ENCODE data around the gene PHKG2. TPM values are rescaled to one million over a fixed set of nuclear protein-coding genes. Genes with fewer than 3 reads are reported as not detected.
A peak's percentile ranks its signal among the peaks of the same experiment; 100 is the strongest.

PHKG2 gene
- total and polyA plus RNA-seq, 10 donors, result 28.5 to 51.6 (median 34.5) TPM

DNA sequence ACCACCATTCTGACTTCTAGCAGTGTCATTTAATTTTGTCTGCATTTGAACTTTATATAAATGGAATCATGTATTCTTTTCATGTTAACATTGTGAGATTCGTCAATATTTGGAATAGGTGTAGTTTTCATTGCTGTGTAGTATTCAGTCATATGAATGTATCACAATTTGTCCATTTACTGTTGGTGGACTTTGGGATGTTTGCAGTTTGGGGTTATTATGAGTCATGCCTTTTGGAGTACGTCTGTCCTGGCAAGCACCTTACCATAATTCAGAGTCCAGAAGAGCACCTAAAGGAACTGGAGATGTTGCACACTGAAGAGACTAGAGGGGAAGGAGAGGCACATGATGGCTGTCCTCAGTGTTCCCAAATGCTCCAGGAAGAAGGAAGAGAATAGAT lies 3.1 kb upstream of the PHKG2 start:
- WGBS, 5 donors, result 82 to 94% (median 85%) methylated on average over 2 of the region's 2 CpGs
- Histone ChIP-seq H3K27ac (peak overlapping the region in 2 of 8 donors; percentile 21 to 91), H3K4me3 (no peak overlapping the region), H3K27me3 (replicated peaks in 1 of 7) (no peaks in the 10 kb centered on the region), H3K36me3 (peaks cover 0 to 54% (median 18%) of the 10 kb centered on the region in 6 donors), H3K4me1 (peaks cover 0 to 43% (median 31%) of the 10 kb centered on the region in 6 donors), H3K9me3 (no peaks in the 10 kb centered on the region)
- no peak for DNase-seq
- TF ChIP-seq, protein P1, sequence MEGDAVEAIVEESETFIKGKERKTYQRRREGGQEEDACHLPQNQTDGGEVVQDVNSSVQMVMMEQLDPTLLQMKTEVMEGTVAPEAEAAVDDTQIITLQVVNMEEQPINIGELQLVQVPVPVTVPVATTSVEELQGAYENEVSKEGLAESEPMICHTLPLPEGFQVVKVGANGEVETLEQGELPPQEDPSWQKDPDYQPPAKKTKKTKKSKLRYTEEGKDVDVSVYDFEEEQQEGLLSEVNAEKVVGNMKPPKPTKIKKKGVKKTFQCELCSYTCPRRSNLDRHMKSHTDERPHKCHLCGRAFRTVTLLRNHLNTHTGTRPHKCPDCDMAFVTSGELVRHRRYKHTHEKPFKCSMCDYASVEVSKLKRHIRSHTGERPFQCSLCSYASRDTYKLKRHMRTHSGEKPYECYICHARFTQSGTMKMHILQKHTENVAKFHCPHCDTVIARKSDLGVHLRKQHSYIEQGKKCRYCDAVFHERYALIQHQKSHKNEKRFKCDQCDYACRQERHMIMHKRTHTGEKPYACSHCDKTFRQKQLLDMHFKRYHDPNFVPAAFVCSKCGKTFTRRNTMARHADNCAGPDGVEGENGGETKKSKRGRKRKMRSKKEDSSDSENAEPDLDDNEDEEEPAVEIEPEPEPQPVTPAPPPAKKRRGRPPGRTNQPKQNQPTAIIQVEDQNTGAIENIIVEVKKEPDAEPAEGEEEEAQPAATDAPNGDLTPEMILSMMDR (IDR thresholded peaks at IDR 0.05 in 8 of 11, conservative IDR thresholded peaks at IDR 0.05 in 3 of 11), result no peak
- TF ChIP-seq POLR2AphosphoS5 (IDR thresholded peaks at IDR 0.05) (no peak), POLR2A (IDR thresholded peaks at IDR 0.05) (no peak)
- intact Hi-C loops (cut with DNase I; ENCODE audit: low total_unique reads), result no loop called here

DNA sequence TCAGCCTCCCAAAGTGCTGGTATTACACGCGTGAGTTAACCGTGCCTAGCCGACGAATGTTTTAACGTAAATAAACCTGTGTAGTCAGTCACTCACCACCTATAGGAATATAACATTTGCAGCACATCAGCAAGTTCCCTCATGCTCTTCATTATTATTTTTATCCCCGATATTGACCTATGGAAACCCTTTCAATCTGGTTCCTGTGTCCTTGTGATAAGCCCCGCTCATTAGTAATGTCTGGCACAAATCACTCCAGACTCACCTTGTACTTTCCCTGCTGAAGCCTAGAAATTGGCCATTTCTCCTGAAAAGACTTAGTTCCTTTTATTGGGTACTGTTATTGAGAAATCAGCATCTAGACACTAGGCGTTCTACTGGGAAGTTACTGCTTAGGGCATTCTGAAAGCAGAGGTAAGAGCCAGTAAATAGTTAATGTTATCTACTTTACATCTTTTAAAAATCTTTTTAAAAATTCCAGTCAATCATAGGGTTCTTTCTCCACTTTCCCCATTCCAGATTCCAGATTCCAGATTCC lies 1.5 kb upstream of the PHKG2 start:
- TF ChIP-seq, protein P1 (IDR thresholded peaks at IDR 0.05 in 8 of 11, conservative IDR thresholded peaks at IDR 0.05 in 3 of 11), result no peak
- peak in 1 of 3 donors; percentile 63 for TF ChIP-seq POLR2AphosphoS5 (IDR thresholded peaks at IDR 0.05)
- DNase-seq, result no peak
- Histone ChIP-seq H3K27me3 (replicated peaks in 1 of 7) (no peaks in the 10 kb centered on the region), H3K27ac (peak overlapping the region; percentile 17 to 91 (median 82)), H3K4me1 (peaks cover 0 to 31% (median 22%) of the 10 kb centered on the region in 6 donors), H3K36me3 (peaks cover 0 to 52% (median 26%) of the 10 kb centered on the region in 6 donors), H3K9me3 (no peaks in the 10 kb centered on the region), H3K4me3 (no peak overlapping the region)
- intact Hi-C loops (cut with DNase I; ENCODE audit: low total_unique reads), result no loop called here
- WGBS, 5 donors, result 69 to 84% (median 80%) methylated on average over 9 of the region's 9 CpGs

DNA sequence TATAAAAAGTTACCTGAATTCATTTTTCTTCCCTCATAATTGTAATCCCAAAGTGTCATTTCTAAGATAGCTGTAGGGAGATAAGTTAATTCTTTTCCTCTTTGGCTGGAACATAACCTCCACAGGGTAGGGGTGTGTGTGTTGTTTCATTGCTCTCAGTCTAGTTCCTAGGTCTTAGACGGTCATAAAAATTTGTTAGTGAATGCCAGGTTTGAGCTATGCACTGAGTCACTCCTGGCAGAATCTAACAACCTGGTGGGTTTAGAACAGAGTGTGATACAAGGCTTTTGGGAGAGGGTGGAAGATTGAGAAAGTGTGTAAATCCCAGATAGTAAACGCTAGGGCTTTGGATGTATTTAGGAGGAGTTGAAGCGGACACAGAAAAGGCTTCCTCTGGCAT lies 894 bp upstream of the PHKG2 start:
- peak overlapping the region; percentile 66 to 91 (median 82) for H3K27ac ChIP-seq
- intact Hi-C loops (cut with DNase I; ENCODE audit: low total_unique reads), result no loop called here
- no peak for DNase-seq
- H3K36me3 ChIP-seq, result peaks cover 0 to 52% (median 31%) of the 10 kb centered on the region in 6 donors
- 52 to 64% (median 59%) methylated on average over 3 of the region's 3 CpGs for WGBS, 5 donors
- peaks cover 0 to 31% (median 22%) of the 10 kb centered on the region in 6 donors for H3K4me1 ChIP-seq
- no peaks in the 10 kb centered on the region for H3K9me3 ChIP-seq
- TF ChIP-seq, protein P1 (IDR thresholded peaks at IDR 0.05 in 8 of 11, conservative IDR thresholded peaks at IDR 0.05 in 3 of 11), result no peak
- TF ChIP-seq POLR2AphosphoS5 (IDR thresholded peaks at IDR 0.05) (no peak), POLR2A (IDR thresholded peaks at IDR 0.05) (no peak)
- H3K27me3 ChIP-seq (replicated peaks in 1 of 7), result no peaks in the 10 kb centered on the region
- H3K4me3 ChIP-seq, result peak overlapping the region in 5 of 8 donors; percentile 68 to 94 (median 86)

DNA sequence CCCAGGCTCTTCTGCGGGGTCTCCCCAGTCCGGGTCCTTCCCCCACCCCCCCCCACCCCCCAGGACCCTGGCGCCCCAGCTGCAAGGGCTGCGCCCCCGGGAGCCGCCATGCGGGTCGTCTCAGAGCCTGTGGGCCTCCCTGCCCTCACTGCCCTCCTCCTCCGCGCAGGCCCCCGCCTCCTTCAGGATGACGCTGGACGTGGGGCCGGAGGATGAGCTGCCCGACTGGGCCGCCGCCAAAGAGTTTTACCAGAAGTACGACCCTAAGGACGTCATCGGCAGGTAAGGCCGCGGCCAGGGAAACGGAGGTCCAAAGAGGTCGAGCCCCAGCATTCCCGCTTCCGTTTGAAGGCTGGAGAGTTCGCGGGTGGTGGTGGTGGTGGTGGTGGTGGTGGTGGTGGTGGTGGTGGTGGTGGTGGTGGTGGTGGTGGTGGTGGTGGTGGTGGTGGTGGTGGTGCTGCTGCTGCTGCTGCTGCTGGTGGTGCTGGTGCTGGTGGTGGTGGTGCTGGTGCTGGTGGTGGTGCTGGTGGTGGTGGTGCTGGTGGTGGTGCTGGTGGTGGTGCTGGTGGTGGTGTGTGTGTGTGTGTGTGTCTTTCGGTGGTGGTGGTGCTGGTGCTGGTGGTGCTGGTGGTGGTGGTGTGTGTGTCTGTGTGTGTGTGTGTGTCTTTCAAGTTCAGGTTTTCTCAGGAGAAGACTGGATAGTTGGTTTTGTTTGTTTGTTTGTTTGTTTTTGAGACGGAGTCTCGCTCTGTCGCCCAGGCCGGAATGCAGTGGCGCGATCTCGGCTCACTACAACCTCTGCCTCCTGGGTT lies 615 bp downstream of the PHKG2 start:
- no peaks in the 10 kb centered on the region for H3K27me3 ChIP-seq (replicated peaks in 1 of 7)
- peak overlapping the region; percentile 72 to 91 (median 82) for H3K27ac ChIP-seq
- peak; percentile 89 for DNase-seq
- intact Hi-C loops (cut with DNase I; ENCODE audit: low total_unique reads), result no loop called here
- H3K4me3 ChIP-seq, result peak overlapping the region; percentile 65 to 94 (median 82)
- H3K4me1 ChIP-seq, result peaks cover 0 to 31% (median 22%) of the 10 kb centered on the region in 6 donors
- WGBS, 5 donors, result 15 to 27% (median 17%) methylated on average over 20 to 36 of the region's 36 CpGs
- TF ChIP-seq POLR2AphosphoS5 (IDR thresholded peaks at IDR 0.05) (no peak), POLR2A (IDR thresholded peaks at IDR 0.05) (no peak)
- TF ChIP-seq, protein P1 (IDR thresholded peaks at IDR 0.05 in 8 of 11, conservative IDR thresholded peaks at IDR 0.05 in 3 of 11), result no peak
- no peaks in the 10 kb centered on the region for H3K9me3 ChIP-seq
- H3K36me3 ChIP-seq, result peaks cover 0 to 52% (median 35%) of the 10 kb centered on the region in 6 donors

Measured in spleen (tissue), 11 donors.